HL-60 (cell line): ENCODE measurements around the gene CHRNA3.

ENCODE experiments used
- POLR2AphosphoS5 ChIP-seq: IDR thresholded peaks from 2 replicates; pipeline ENCODE4 v1.6.1; 2012; ENCODE audit warnings: low read depth
- TF ChIP-seq, protein P1 (sequence below): IDR thresholded peaks from one replicate; pipeline ENCODE4 v1.5.1; 2011; ENCODE audit warnings: low read length, control low read depth, inconsistent platforms; ENCODE audit not compliant: insufficient read depth
- TF ChIP-seq, protein P2 (sequence below): IDR thresholded peaks from 2 replicates; pipeline ENCODE4 v1.6.1; 2012; ENCODE audit warnings: low read depth; ENCODE audit not compliant: insufficient replicate concordance

DNA sequence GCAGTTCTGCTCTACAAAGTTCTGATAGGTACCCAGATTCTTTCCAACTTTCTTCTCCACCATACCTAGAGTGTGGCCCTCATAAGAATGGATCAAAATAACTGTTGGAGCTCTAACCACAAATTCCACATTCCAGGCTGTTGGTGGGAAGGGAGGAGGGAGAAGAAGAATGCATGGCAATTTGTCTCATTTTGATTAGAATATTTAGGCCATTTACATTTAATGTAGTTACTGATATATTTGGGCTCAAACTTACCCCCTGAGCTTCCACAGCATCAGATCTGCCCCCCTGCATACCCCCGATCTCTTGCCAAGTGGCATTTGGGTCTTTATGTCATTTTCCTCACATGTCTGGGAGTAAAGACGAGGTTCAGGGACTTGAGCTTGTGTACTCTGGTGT is 12.6 kb upstream of the CHRNA3 start:
- TF ChIP-seq, protein P1, sequence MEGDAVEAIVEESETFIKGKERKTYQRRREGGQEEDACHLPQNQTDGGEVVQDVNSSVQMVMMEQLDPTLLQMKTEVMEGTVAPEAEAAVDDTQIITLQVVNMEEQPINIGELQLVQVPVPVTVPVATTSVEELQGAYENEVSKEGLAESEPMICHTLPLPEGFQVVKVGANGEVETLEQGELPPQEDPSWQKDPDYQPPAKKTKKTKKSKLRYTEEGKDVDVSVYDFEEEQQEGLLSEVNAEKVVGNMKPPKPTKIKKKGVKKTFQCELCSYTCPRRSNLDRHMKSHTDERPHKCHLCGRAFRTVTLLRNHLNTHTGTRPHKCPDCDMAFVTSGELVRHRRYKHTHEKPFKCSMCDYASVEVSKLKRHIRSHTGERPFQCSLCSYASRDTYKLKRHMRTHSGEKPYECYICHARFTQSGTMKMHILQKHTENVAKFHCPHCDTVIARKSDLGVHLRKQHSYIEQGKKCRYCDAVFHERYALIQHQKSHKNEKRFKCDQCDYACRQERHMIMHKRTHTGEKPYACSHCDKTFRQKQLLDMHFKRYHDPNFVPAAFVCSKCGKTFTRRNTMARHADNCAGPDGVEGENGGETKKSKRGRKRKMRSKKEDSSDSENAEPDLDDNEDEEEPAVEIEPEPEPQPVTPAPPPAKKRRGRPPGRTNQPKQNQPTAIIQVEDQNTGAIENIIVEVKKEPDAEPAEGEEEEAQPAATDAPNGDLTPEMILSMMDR = no peak
- TF ChIP-seq POLR2AphosphoS5 = no peak
- TF ChIP-seq, protein P2, sequence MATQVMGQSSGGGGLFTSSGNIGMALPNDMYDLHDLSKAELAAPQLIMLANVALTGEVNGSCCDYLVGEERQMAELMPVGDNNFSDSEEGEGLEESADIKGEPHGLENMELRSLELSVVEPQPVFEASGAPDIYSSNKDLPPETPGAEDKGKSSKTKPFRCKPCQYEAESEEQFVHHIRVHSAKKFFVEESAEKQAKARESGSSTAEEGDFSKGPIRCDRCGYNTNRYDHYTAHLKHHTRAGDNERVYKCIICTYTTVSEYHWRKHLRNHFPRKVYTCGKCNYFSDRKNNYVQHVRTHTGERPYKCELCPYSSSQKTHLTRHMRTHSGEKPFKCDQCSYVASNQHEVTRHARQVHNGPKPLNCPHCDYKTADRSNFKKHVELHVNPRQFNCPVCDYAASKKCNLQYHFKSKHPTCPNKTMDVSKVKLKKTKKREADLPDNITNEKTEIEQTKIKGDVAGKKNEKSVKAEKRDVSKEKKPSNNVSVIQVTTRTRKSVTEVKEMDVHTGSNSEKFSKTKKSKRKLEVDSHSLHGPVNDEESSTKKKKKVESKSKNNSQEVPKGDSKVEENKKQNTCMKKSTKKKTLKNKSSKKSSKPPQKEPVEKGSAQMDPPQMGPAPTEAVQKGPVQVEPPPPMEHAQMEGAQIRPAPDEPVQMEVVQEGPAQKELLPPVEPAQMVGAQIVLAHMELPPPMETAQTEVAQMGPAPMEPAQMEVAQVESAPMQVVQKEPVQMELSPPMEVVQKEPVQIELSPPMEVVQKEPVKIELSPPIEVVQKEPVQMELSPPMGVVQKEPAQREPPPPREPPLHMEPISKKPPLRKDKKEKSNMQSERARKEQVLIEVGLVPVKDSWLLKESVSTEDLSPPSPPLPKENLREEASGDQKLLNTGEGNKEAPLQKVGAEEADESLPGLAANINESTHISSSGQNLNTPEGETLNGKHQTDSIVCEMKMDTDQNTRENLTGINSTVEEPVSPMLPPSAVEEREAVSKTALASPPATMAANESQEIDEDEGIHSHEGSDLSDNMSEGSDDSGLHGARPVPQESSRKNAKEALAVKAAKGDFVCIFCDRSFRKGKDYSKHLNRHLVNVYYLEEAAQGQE = no peak
